KOPT-K1 (cell line): ENCODE measurements around the gene DIP2A.
"Not testable (repeated sequence)": the region's sequence is repeated elsewhere in the genome, so short reads cannot be mapped to it uniquely, and the experiment has no call there.

Experiments
- H3K27ac ChIP-seq: fragments of 200-600 bp; sonication (generic); 2 replicates; pipeline ENCODE4 v1.5.1; 2016; ENCODE audit warnings: antibody characterized with exemption, mild to moderate bottlenecking, low read depth, low read length; ENCODE audit not compliant: poor library complexity, severe bottlenecking
- H3K36me3 ChIP-seq: fragments of 200-600 bp; sonication (generic); 2 replicates; pipeline ENCODE4 v1.5.1; 2017; ENCODE audit warnings: antibody characterized with exemption, mild to moderate bottlenecking, low read length, moderate library complexity; ENCODE audit not compliant: insufficient read depth
- H3K9me3 ChIP-seq: fragments of 200-600 bp; sonication (generic); 2 replicates; pipeline ENCODE4 v1.5.1; 2017; ENCODE audit warnings: antibody characterized with exemption, low read length, mild to moderate bottlenecking; ENCODE audit not compliant: insufficient read depth, poor library complexity, severe bottlenecking

DIP2A gene

DNA sequence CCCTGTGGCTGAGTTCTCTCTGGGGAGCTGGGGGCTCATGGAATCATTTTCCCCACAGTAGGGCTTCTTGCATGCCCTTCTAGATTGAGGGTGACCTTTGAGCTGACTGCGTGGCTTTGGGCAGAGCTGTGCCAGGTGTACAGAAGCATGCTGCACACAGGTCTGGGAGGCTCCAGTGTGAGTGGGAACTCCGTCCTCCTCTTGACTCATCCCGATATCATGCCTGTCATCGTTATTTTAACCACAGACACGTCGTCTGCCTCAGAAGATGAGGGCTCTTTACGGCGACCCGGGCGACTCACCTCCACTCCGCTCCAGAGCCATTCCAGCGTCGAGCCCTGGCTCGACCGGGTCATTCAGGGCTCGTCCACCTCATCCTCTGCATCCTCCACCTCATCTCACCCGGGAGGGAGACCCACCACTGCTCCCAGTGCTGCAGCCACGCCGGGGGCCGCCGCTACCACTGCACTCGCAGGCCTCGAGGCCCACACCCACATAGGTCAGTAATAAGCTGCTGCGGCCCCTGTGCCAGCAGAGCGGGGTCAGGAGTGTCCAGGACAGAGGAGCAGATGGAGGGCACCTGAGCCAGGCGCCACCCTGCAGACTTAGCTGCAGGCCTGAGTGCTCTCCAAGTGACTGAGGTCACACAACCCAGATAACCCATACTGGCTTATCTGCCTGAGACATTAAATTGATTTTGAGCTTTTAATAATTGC lies 39.8 kb downstream of the DIP2A start:
- Histone ChIP-seq H3K27ac (no peak overlapping the region), H3K36me3 (peaks cover 52% of the 10 kb centered on the region)

DNA sequence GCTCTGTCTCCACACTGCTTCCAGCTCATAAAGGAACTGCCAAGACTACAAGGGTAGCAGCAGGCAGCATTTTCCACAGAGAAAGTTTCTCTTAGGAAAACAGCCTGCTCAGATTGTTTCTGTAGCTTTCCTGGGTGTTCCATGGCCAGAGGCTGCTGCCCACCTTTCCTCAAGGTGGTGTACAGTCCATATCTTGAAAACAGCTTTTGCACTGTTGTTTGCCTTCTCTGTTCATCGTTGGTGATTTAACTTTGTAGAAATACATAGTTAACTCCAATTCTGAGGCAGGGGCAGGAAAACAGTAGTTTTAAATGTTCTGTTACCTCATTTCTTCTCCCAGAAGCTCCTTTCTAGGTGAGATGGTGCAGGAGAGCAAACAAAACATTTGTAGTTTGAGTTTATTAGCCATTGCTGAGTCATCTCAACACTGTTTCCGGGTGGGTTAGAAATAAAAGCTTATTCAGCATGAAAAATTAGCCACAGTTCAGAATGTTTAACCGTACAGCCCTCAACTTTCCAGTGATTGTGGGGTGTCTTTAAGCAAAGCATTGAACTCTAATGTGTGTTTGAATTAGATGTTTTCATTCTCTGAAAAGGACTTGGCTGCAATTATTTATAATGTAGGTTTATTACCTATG lies 41.7 kb downstream of the DIP2A start:
- Histone ChIP-seq H3K36me3 (peaks cover 54% of the 10 kb centered on the region), H3K27ac (peak overlapping the region; percentile 52), H3K9me3 (no peaks in the 10 kb centered on the region)

More for the DNA sequence above, 39.8 kb downstream of the DIP2A start:
- H3K9me3 ChIP-seq: peaks cover 4% of the 10 kb centered on the region

DNA sequence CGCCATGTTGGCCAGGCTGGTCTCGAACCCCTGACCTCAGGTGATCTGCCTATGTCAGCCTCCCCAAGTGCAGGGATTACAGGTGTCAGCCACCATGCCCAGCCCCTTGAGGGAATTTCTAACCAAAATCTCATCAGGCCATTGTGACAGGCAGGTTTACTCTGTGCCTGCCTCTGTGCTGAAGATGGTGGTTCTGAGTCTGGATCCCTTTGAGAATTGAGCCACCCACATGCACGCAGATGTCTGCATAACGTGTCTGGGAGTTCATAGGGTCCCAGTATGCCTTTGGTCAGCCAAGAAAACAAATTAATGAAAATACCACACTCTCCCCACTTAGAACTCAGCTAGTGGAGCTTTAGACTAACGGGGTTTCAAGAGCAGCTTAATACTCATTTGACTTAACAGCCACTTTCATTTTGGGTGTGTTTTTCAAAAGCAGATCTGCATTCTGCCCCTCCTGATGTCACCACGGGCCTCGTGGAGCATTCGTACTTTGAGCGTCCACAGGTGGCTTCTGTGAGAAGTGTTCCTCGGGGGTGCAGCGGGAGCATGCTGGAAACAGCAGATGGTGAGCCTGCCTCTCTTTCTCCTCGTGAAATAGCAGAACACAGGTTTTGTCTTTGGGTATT lies 45.3 kb downstream of the DIP2A start:
- H3K36me3 ChIP-seq: peaks cover 47% of the 10 kb centered on the region
- H3K27ac ChIP-seq: no peak overlapping the region
- H3K9me3 ChIP-seq: no peaks in the 10 kb centered on the region

DNA sequence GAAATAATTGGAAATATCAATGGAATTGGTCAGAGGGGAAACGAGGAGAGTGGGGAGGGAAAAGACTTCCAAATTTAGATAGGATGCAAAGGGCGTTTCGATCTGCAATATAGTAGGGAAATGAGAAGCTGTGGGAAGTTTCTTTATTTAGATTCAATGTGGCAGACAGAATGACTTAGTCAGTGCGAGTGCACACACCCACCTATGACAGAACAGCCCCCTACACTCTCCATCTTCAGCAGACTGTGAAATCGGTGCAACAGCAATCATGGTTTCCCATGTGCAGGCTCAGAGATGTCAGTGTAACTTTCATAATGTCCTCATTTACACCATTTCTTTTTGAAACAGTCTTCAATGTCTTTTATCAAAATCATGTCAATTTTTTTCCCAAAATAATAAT lies 46.0 kb downstream of the DIP2A start:
- Histone ChIP-seq H3K9me3 (no peaks in the 10 kb centered on the region), H3K27ac (no peak overlapping the region), H3K36me3 (peaks cover 47% of the 10 kb centered on the region)

DNA sequence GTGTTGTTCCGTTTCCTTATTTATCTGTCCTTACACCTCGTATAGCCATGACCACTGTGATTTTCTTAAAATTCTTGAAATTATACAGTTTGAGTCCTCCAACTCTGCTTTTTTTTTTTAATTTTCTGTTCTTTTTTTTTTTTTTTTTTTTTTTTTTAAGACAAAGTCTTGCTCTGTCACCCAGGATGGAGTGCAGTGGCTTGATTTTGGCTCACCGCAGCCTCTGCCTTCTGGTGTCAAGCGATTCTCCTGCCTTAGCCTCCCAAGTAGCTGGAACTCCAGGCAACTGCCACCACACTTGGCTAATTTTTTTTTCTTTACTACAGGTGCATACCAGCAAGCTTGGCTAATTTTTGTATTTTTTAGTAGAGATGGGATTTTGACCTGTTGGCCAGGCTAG lies 48.9 kb downstream of the DIP2A start:
- Histone ChIP-seq H3K27ac (no peak overlapping the region), H3K36me3 (peaks cover 61% of the 10 kb centered on the region), H3K9me3 (no peaks in the 10 kb centered on the region)

DNA sequence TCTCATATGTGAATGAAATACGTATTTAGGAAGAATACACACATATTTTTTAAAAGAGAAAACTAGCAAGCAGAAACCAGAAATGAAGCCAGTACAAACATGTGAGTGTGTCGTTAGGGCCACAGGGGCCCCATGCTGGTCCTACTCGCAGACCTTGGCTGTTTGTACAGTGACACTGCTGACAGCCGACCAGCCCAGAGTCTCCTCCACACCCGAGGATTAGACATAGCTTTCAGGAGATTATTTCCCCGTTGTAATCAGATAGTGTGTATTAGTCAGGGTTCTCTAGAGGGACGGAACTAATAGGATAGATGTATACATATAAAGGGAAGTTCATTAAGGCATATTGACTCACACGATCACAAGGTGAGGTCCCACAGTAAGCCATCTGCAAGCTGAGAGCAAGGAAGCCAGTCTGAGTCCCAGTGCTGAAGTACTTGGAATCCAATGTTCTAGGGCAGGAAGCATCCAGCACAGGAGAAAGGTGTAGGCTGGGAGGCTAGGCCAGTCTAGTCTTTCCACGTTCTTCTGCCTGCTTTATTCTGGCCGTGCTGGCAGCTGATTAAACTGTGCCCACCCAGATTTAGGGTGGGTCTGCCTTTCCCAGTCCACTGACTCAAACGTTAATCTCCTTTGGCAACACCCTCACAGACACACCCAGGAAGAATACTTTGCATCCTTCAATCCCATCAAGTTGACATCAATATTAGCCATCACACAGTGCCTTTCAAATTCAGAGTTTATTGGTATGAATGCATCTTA lies 51.2 kb downstream of the DIP2A start:
- H3K9me3 ChIP-seq: no peaks in the 10 kb centered on the region
- peaks cover 57% of the 10 kb centered on the region for H3K36me3 ChIP-seq
- H3K27ac ChIP-seq: no peak overlapping the region

DNA sequence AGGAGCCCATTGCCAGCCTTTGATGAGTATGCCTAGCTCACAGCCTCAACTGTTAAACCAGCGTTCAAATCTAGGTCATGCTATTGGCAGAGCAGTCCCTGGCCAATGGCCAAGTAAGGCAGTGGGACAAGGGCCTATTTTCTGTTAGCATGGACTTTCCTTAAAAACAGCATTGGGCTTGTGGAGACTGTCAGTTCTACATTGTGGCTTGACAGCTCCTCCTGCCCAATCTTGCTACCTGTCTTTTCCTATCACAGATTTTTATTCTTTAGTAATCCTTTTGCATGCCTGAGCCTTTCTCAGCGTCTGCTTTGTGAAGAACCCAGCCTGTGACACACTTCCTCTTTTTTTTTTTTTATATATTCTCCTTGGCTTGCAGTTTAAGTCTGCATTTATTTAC lies 56.4 kb downstream of the DIP2A start:
- Histone ChIP-seq H3K27ac (no peak overlapping the region), H3K9me3 (no peaks in the 10 kb centered on the region), H3K36me3 (peaks cover 55% of the 10 kb centered on the region)

DNA sequence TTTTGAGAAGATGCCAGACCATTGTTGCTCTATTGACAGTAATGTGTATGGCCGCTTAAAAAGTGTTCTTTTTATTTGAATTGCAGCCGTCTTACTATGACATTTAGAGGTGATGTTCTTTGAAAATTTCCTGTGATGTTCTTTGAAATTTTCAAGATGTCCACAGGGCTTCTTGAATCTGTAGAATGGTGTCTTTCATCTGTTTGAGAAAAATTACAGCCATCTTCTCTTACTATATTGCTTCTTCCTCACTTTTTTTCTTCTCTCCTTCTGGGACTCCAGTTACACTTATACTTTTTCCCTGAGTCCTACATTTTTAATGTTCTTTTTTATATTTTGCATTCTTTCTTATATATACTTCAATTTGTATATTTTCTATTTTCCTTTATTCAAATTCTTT lies 57.4 kb downstream of the DIP2A start:
- Histone ChIP-seq H3K27ac (no peak overlapping the region), H3K36me3 (peaks cover 50% of the 10 kb centered on the region), H3K9me3 (no peaks in the 10 kb centered on the region)

DNA sequence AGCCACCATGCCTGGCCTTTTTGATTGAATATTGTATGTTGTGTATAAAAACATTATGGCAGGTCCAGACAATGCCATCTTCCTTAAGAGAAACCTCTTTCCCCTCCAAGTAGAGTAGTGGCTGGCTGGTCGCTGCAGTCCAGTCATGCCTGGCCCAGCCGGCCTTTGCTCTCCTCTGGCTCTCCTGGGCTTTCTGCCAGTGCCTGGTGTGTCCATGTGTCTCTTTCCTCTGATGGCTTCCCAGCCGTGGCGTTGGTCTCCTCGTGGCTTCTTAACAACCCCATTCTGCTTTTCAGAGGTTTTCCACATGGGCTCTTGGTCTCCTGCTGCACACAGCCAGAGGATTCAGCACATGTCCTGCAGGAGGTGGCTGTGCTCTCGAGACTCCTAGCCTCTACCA lies 58.7 kb downstream of the DIP2A start:
- Histone ChIP-seq H3K27ac (no peak overlapping the region), H3K9me3 (no peaks in the 10 kb centered on the region), H3K36me3 (peaks cover 37% of the 10 kb centered on the region)

DNA sequence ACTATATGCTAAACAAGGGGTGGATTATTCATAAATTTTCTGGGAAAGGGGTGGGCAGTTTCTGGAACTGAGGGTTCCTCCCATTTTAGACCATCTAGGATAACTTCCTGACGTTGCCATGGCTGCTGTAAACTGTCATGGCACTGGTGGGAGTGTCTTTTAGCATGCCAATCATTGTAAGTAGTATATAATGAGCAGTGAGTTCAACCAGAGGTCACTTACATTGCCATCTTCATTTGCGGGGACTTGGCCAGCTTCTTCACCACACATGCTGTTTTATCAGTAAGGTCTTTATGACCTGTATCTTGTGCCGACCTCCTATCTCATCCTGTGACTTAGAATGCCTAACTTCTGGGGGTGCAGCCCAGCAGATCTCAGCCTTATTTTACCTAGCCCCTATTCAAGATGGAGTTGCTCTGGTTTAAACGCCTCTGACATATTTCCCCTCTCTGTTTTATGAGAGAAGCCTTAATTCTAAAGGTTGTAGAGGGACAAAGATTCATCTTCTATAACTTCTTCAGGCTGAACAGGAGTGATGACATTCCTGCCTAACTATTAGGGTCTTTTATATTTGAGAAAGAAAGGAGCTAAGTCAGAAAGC lies 60.4 kb downstream of the DIP2A start:
- Histone ChIP-seq H3K36me3 (peaks cover 26% of the 10 kb centered on the region), H3K9me3 (no peaks in the 10 kb centered on the region), H3K27ac (no peak overlapping the region)

DNA sequence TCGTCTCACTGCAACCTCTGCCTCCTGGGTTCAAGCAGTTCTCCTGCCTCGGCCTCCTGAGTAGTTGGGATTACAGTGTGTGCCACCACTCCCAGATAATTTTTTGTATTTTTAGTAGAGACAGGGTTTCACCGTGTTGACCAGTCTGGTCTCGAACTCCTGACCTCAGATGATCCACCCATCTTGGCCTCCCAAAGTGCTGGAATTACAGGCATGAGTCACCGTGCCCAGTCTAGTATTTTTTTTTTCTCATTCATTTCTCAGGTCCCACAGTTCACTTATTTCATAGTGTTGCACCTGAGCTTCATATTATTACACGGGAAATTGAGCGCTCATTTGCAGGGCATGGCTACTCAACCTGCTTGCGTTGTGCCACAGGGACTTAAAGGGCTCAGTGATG lies 68.7 kb downstream of the DIP2A start:
- H3K9me3 ChIP-seq, H3K27ac ChIP-seq: not testable (repeated sequence)
- peaks cover 24% of the 10 kb centered on the region; the same call in 1 of the 2 replicates for H3K36me3 ChIP-seq

DNA sequence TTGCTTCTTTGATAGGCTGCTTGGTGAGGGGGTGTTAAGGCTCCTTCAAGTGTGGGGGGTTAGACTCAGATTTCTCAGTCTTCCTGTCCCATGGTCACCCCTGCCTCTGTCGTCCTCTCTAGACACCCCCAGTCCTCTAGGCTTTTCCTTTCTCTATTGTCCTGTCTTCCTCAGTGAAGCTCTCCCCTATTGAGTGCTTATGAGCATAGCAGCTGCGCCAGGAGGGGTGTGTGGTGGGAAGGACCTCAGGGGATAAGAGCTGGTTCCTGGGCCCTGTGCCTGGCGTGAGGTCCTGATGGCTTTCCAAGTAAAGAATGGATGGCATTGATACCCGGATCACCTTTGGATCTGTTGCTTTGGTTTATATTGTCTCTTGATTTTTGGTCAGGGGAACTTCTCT lies 69.1 kb downstream of the DIP2A start:
- Histone ChIP-seq H3K9me3 (no peaks in the 10 kb centered on the region), H3K36me3 (peaks cover 26% of the 10 kb centered on the region; the same call in 1 of the 2 replicates), H3K27ac (no peak overlapping the region)

DNA sequence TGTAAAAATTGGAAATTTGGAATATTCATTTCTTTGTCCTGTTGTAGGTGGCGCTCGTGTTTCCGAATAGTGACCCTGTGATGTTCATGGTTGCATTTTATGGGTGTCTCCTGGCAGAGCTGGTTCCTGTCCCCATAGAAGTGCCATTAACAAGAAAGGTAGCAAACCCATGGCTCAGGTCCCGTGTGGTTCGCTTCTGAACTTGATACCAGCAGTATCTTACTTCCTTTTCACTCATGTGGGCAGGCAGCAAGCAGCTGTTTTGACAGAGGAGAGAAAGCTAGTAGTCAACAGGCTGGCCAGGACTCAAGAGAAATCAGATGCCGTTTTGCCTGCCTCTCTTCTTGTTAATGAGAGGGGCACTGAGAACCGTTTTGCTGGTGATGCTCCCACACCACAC lies 73.4 kb downstream of the DIP2A start:
- Histone ChIP-seq H3K9me3 (no peaks in the 10 kb centered on the region), H3K36me3 (peaks cover 62% of the 10 kb centered on the region), H3K27ac (no peak overlapping the region)

DNA sequence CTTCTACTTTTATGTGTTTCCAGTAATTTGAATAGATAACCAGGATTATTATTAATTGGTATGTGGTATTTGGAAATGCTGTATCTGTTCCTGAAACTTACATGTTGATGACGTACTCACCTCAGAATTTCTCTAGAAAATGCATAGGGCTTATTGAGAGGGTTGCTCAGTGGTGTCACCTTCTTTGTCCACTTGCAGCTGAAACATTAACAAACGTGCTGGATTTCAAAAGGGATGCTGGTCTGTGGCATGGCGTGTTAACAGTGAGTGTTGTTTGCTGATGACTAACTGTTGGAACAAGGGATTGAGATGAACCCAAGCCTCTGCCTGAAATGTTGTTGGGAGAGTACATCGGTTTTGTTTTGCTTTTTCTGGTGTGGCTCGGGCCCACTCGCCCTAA lies 78.3 kb downstream of the DIP2A start:
- Histone ChIP-seq H3K9me3 (no peaks in the 10 kb centered on the region), H3K36me3 (peaks cover 89% of the 10 kb centered on the region), H3K27ac (no peak overlapping the region)

DNA sequence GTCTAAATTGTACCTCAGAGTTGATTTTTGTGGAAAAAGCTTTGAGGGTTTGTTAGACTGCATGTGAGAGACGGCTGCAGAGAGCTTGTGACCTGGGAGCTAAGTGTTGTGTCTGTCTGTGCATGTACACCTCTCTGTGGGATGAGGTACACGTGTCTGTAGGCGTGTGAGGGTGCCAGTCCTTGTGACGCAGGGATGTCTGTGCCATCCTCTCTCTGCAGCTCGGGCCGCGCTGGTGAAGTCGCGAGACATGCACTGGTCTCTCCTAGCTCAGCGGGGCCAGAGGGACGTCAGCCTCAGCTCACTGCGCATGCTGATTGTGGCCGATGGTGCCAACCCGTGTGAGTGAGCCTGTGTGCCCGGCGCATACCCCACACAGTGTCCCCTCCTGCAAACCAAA lies 79.6 kb downstream of the DIP2A start:
- Histone ChIP-seq H3K36me3 (peaks cover 91% of the 10 kb centered on the region), H3K9me3 (no peaks in the 10 kb centered on the region), H3K27ac (no peak overlapping the region)
